ENCODE data around the gene SH3RF3. TPM values are rescaled to one million over a fixed set of nuclear protein-coding genes. Genes with fewer than 3 reads are reported as not detected.

SH3RF3 gene
- total RNA-seq, 1 experiment from 2014 or later = 1.0 TPM

GRCh38 chr2:109326306-109326705, 197.3 kb downstream of the SH3RF3 start (continued):
- TF ChIP-seq, protein P1, sequence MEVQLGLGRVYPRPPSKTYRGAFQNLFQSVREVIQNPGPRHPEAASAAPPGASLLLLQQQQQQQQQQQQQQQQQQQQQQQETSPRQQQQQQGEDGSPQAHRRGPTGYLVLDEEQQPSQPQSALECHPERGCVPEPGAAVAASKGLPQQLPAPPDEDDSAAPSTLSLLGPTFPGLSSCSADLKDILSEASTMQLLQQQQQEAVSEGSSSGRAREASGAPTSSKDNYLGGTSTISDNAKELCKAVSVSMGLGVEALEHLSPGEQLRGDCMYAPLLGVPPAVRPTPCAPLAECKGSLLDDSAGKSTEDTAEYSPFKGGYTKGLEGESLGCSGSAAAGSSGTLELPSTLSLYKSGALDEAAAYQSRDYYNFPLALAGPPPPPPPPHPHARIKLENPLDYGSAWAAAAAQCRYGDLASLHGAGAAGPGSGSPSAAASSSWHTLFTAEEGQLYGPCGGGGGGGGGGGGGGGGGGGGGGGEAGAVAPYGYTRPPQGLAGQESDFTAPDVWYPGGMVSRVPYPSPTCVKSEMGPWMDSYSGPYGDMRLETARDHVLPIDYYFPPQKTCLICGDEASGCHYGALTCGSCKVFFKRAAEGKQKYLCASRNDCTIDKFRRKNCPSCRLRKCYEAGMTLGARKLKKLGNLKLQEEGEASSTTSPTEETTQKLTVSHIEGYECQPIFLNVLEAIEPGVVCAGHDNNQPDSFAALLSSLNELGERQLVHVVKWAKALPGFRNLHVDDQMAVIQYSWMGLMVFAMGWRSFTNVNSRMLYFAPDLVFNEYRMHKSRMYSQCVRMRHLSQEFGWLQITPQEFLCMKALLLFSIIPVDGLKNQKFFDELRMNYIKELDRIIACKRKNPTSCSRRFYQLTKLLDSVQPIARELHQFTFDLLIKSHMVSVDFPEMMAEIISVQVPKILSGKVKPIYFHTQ (CRISPR knock-in tag; IDR thresholded peaks at IDR 0.05) = no peak
- TF ChIP-seq, protein P2, sequence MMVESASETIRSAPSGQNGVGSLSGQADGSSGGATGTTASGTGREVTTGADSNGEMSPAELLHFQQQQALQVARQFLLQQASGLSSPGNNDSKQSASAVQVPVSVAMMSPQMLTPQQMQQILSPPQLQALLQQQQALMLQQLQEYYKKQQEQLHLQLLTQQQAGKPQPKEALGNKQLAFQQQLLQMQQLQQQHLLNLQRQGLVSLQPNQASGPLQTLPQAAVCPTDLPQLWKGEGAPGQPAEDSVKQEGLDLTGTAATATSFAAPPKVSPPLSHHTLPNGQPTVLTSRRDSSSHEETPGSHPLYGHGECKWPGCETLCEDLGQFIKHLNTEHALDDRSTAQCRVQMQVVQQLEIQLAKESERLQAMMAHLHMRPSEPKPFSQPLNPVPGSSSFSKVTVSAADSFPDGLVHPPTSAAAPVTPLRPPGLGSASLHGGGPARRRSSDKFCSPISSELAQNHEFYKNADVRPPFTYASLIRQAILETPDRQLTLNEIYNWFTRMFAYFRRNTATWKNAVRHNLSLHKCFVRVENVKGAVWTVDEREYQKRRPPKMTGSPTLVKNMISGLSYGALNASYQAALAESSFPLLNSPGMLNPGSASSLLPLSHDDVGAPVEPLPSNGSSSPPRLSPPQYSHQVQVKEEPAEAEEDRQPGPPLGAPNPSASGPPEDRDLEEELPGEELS (CRISPR knock-in tag; IDR thresholded peaks at IDR 0.05) = no peak
- TF ChIP-seq, protein P3, sequence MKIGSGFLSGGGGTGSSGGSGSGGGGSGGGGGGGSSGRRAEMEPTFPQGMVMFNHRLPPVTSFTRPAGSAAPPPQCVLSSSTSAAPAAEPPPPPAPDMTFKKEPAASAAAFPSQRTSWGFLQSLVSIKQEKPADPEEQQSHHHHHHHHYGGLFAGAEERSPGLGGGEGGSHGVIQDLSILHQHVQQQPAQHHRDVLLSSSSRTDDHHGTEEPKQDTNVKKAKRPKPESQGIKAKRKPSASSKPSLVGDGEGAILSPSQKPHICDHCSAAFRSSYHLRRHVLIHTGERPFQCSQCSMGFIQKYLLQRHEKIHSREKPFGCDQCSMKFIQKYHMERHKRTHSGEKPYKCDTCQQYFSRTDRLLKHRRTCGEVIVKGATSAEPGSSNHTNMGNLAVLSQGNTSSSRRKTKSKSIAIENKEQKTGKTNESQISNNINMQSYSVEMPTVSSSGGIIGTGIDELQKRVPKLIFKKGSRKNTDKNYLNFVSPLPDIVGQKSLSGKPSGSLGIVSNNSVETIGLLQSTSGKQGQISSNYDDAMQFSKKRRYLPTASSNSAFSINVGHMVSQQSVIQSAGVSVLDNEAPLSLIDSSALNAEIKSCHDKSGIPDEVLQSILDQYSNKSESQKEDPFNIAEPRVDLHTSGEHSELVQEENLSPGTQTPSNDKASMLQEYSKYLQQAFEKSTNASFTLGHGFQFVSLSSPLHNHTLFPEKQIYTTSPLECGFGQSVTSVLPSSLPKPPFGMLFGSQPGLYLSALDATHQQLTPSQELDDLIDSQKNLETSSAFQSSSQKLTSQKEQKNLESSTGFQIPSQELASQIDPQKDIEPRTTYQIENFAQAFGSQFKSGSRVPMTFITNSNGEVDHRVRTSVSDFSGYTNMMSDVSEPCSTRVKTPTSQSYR (CRISPR knock-in tag; IDR thresholded peaks at IDR 0.05) = no peak
- TF ChIP-seq PRDM15 (CRISPR knock-in tag; IDR thresholded peaks at IDR 0.05) (no peak), NR2C2 (CRISPR knock-in tag; IDR thresholded peaks at IDR 0.05) (no peak), SOX15 (CRISPR knock-in tag; IDR thresholded peaks at IDR 0.05) (no peak), JUN (CRISPR knock-in tag; IDR thresholded peaks at IDR 0.05) (no peak)
- TF ChIP-seq, protein P4, sequence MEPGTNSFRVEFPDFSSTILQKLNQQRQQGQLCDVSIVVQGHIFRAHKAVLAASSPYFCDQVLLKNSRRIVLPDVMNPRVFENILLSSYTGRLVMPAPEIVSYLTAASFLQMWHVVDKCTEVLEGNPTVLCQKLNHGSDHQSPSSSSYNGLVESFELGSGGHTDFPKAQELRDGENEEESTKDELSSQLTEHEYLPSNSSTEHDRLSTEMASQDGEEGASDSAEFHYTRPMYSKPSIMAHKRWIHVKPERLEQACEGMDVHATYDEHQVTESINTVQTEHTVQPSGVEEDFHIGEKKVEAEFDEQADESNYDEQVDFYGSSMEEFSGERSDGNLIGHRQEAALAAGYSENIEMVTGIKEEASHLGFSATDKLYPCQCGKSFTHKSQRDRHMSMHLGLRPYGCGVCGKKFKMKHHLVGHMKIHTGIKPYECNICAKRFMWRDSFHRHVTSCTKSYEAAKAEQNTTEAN (CRISPR knock-in tag; IDR thresholded peaks at IDR 0.05) = no peak

GRCh38 chr2:109330056-109330455, 201.1 kb downstream of the SH3RF3 start:
- Mint-ChIP-seq H3K4me3 (no peak overlapping the region), H3K27ac (no peak overlapping the region; the same call in 1 of the 2 replicates), H3K36me3 (peaks cover 6% of the 10 kb centered on the region), H3K9me3 (peaks cover 19% of the 10 kb centered on the region), H3K27me3 (ENCODE audit: low read depth) (no peaks in the 10 kb centered on the region; the same call in 1 of the 2 replicates), H3K4me1 (peaks cover 34% of the 10 kb centered on the region)
- DNase-seq (ENCODE audit: low spot score) (no peak), ATAC-seq (no peak)
- POLR2A ChIA-PET = no interaction called here
- CTCF ChIA-PET = no interaction called here
- no peak for TF ChIP-seq ZNF232 (CRISPR knock-in tag; IDR thresholded peaks at IDR 0.05)
- no peak for TF ChIP-seq USF2 (CRISPR knock-in tag; IDR thresholded peaks at IDR 0.05)
- no peak for TF ChIP-seq ZNF396 (CRISPR knock-in tag; IDR thresholded peaks at IDR 0.05; ENCODE audit: borderline replicate concordance)
- no peak for TF ChIP-seq ZSCAN18 (CRISPR knock-in tag; IDR thresholded peaks at IDR 0.05)
- no peak for TF ChIP-seq TEAD4 (CRISPR knock-in tag; IDR thresholded peaks at IDR 0.05)
- TF ChIP-seq FOXJ3 (CRISPR knock-in tag; IDR thresholded peaks at IDR 0.05; ENCODE audit: borderline replicate concordance) = no peak
- no peak for TF ChIP-seq ATF1 (CRISPR knock-in tag; IDR thresholded peaks at IDR 0.05)
- TF ChIP-seq HMGA2 (CRISPR knock-in tag; IDR thresholded peaks at IDR 0.05) = no peak
- TF ChIP-seq, protein P5, sequence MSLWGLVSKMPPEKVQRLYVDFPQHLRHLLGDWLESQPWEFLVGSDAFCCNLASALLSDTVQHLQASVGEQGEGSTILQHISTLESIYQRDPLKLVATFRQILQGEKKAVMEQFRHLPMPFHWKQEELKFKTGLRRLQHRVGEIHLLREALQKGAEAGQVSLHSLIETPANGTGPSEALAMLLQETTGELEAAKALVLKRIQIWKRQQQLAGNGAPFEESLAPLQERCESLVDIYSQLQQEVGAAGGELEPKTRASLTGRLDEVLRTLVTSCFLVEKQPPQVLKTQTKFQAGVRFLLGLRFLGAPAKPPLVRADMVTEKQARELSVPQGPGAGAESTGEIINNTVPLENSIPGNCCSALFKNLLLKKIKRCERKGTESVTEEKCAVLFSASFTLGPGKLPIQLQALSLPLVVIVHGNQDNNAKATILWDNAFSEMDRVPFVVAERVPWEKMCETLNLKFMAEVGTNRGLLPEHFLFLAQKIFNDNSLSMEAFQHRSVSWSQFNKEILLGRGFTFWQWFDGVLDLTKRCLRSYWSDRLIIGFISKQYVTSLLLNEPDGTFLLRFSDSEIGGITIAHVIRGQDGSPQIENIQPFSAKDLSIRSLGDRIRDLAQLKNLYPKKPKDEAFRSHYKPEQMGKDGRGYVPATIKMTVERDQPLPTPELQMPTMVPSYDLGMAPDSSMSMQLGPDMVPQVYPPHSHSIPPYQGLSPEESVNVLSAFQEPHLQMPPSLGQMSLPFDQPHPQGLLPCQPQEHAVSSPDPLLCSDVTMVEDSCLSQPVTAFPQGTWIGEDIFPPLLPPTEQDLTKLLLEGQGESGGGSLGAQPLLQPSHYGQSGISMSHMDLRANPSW (CRISPR knock-in tag; conservative IDR thresholded peaks at IDR 0.05; ENCODE audit: low read depth) = no peak
- no peak for TF ChIP-seq ZMAT4 (CRISPR knock-in tag; IDR thresholded peaks at IDR 0.05)

Measured in WTC11 (cell line).